AG04450 (cell line): Measurements from ENCODE around the gene SLC1A1. TPM values are rescaled to one million over a fixed set of nuclear protein-coding genes. Genes with fewer than 3 reads are reported as not detected.
"Not testable (repeated sequence)": the region's sequence is repeated elsewhere in the genome, so short reads cannot be mapped to it uniquely, and the experiment has no call there.

ENCODE experiments used
- CTCF ChIA-PET: fragments of 300-600, 350-600 bp; formaldehyde crosslinking; extraction: SDS; loops from one replicate; lab custom pipeline; 2022; ENCODE audit warnings: antibody characterized with exemption, inconsistent platforms; lab: Charles Lee
- POLR2A ChIA-PET: fragments of 350-600 bp; formaldehyde crosslinking; extraction: SDS; loops from one replicate; lab custom pipeline; 2021; ENCODE audit warnings: antibody characterized with exemption, inconsistent platforms; lab: Yijun Ruan, JAX
- DNase-seq: peaks from one replicate; pipeline ENCODE4 v3.0.0-alpha.2; 2011; ENCODE audit warnings: low read depth, low spot score
- H3K27ac ChIP-seq: one replicate; pipeline ENCODE4 v1.5.1; 2012; ENCODE audit warnings: low read depth, low read length, control low read depth
- H3K27me3 ChIP-seq: one replicate; pipeline ENCODE4 v1.6.0; 2012; ENCODE audit warnings: low read length; ENCODE audit not compliant: control insufficient read depth, insufficient read depth
- H3K4me3 ChIP-seq: 2 replicates; pipeline ENCODE4 v1.5.1; 2011; ENCODE audit warnings: mild to moderate bottlenecking, low read depth, low read length, control low read depth
- H3K9me3 ChIP-seq: 2 replicates; pipeline ENCODE4 v1.5.1; 2012; ENCODE audit warnings: low read length; ENCODE audit not compliant: control insufficient read depth, insufficient read depth
- polyA plus RNA-seq: library from polyadenylated mRNA; depleted of rRNA; stranded (reverse); fragments of >200 nt; gene quantifications from 2 replicates; pipeline ENCODE4 v1.2.3, GENCODE V29; 2011
- TF ChIP-seq, protein P1 (sequence below): IDR thresholded peaks from 2 replicates; pipeline ENCODE4 v1.5.1; 2011; ENCODE audit warnings: low read depth, low read length, control low read depth, inconsistent platforms

Gene SLC1A1
- polyA plus RNA-seq, 1 experiment: 0.55 TPM

DNA sequence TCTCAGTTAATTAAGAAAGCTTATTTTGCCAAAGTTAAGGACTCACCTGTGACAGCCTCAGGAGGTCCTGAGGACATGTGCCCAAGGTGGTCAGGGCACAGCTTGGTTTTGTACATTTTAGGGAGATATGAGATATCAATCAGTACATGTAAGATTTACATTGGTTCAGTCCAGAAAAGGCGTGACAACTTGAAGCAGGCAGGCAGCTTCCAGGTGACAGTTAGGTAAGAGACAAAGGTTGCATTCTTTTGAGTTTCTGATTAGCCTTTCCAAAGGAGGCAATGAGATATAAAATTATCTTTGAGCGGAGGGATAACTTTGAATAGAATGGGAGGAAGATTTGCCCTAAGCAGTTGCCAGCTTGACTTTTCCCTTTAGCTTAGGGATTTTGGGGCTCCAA lies 47.8 kb downstream of the SLC1A1 start:
- Histone ChIP-seq H3K27me3 (no peaks in the 10 kb centered on the region), H3K4me3 (no peak overlapping the region), H3K27ac (no peak overlapping the region), H3K9me3 (no peaks in the 10 kb centered on the region)
- TF ChIP-seq, protein P1, sequence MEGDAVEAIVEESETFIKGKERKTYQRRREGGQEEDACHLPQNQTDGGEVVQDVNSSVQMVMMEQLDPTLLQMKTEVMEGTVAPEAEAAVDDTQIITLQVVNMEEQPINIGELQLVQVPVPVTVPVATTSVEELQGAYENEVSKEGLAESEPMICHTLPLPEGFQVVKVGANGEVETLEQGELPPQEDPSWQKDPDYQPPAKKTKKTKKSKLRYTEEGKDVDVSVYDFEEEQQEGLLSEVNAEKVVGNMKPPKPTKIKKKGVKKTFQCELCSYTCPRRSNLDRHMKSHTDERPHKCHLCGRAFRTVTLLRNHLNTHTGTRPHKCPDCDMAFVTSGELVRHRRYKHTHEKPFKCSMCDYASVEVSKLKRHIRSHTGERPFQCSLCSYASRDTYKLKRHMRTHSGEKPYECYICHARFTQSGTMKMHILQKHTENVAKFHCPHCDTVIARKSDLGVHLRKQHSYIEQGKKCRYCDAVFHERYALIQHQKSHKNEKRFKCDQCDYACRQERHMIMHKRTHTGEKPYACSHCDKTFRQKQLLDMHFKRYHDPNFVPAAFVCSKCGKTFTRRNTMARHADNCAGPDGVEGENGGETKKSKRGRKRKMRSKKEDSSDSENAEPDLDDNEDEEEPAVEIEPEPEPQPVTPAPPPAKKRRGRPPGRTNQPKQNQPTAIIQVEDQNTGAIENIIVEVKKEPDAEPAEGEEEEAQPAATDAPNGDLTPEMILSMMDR: no peak
- ChIA-PET POLR2A (no interaction called here), CTCF (no interaction called here)
- DNase-seq: no peak

DNA sequence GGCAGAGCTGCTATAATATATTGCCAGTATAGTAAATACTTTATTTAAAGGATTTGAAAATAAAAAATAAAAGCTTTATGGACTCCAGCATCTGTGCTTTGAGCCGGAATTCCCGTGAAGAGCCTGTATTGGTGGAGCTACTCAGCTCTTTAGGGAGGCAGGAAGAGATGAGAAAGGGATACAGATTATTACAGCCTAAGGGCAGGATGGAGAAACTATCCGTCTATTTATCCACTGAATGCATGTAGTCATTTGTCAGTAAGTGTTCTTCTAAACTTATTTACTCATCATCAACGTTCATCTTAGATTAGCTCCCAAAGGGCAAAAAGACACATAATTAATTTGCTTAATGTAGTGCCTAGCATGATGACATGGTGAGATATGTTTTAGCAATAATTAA lies 48.4 kb downstream of the SLC1A1 start:
- CTCF ChIA-PET: no interaction called here

DNA sequence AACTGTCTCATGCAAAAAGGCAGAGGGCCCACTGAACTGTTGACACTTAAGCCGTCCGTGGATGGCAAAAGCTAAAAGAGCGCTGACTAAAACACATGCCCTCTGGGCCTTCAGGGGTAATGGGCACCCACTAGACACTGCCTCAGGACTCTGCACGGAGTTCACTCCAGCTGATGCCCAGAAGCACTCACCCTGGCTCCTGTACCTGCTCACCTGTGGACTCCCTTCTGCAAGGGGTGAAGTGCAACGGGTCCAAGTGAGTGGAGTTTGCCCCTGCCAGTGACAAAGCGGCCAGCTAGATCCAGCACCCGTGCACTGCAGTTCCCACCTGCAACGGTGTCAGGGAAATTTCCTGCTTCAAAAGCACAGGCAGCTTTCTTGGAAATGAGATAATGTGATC lies 50.2 kb downstream of the SLC1A1 start:
- no peaks in the 10 kb centered on the region for H3K27me3 ChIP-seq
- POLR2A ChIA-PET: no interaction called here
- CTCF ChIA-PET: interaction anchor here (0.6 kb wide), 1 partner anchor 11 kb away, joined by 3 read pairs; no protein-coding TSS in a partner anchor

More for the DNA sequence above, 48.4 kb downstream of the SLC1A1 start:
- DNase-seq: no peak
- POLR2A ChIA-PET: no interaction called here
- Histone ChIP-seq H3K27ac (no peak overlapping the region), H3K27me3 (no peaks in the 10 kb centered on the region), H3K4me3 (no peak overlapping the region), H3K9me3 (no peaks in the 10 kb centered on the region)
- TF ChIP-seq, protein P1: no peak

DNA sequence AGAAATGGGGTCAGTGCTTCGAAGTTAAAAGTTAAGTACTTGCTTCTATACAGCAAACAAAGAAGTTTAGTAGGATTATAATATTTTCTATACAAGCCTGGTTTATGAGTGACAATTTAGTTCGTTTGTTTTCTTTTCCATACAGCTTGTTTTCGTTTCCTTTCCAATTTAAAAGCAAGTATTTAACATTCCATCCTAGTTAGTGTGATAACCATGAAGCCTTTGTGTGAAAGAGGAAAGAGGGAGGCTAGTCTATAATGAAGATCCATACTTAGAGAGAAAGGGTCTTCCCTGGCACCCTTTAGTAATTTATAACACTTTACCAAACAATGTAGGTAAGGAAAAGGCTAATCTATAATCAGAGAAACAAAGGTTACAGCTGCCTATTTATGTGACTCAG lies 51.0 kb downstream of the SLC1A1 start:
- Histone ChIP-seq H3K27me3 (no peaks in the 10 kb centered on the region), H3K4me3 (no peak overlapping the region), H3K27ac (no peak overlapping the region), H3K9me3 (no peaks in the 10 kb centered on the region)
- TF ChIP-seq, protein P1: no peak
- ChIA-PET POLR2A (no interaction called here), CTCF (interaction anchor here (0.6 kb wide), 1 partner anchor 10 kb away, joined by 3 read pairs; no protein-coding TSS in a partner anchor)
- no peak for DNase-seq

More for the DNA sequence above, 50.2 kb downstream of the SLC1A1 start:
- DNase-seq: no peak
- TF ChIP-seq, protein P1: no peak
- Histone ChIP-seq H3K27ac (no peak overlapping the region), H3K9me3 (no peaks in the 10 kb centered on the region), H3K4me3 (no peak overlapping the region)

DNA sequence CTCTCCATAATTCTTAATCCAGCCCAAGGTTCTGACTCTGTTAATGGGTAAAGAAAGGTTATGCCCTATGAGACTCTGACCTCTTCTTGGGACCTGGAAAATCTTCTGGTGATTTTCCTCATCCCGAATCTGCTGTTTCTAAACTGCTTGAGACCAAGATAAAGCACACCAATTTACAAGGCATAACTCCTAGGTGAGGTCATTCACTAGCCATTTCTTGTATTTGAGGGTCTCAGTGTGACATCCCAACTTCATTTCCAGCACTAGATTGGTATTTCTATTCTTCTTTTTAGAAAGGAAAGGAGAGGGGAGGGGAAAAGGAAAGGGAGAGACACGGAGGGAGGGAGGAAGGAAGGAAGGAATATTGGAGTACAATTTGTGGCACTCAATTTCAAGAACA lies 51.6 kb downstream of the SLC1A1 start:
- no peak for DNase-seq
- TF ChIP-seq, protein P1: no peak
- POLR2A ChIA-PET: no interaction called here
- no peaks in the 10 kb centered on the region for H3K27me3 ChIP-seq
- H3K4me3 ChIP-seq: no peak overlapping the region
- no peak overlapping the region for H3K27ac ChIP-seq
- no peaks in the 10 kb centered on the region for H3K9me3 ChIP-seq
- CTCF ChIA-PET: no interaction called here

DNA sequence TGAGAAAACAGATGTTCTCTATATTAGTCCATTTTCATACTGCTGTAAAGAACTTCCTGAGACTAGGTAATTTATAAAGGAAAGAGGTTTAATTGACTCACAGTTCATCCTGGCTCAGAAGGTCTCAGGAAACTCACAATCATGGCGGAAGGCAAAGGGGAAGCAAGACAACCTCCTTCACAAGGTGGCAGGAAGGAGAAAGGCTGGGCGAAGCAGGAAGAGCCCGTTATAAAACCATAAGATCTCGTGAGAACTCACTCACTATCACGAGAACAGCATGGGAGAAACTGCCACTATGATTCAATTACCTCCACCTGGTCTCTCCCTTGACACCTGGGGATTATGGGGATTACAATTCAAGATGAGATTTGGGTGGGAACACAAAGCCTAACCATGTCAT lies 54.4 kb downstream of the SLC1A1 start:
- POLR2A ChIA-PET, CTCF ChIA-PET, H3K27ac ChIP-seq, DNase-seq, H3K4me3 ChIP-seq, H3K9me3 ChIP-seq, H3K27me3 ChIP-seq: not testable (repeated sequence)
